ENCODE measurements around the gene MMP14. TPM values are rescaled to one million over a fixed set of nuclear protein-coding genes. Genes with fewer than 3 reads are reported as not detected.

MMP14 gene
- total RNA-seq, 1 experiment from 2014 or later = 94.4 TPM

DNA sequence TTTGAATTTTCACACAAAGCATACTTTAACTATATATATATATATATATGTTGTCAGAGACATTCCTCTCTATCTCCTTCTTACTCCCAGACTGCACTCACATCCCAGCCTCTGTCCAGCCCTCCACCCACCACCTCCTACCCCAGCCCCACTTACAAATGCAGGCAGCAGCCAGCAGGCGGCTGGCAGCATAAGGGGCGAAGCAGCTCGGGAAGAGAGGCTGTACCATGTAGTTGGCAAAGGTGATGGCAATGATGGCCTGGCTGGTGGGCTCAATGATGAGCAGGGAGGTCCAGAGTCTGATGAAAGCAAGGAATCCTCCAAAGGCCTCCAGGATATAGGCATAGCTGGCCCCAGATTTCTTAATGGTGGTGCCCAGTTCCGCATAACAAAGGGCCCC is 23.6 kb upstream of the MMP14 start:
- CTCF ChIA-PET = interaction anchor here (0.6 to 2.8 kb wide), 14 partner anchors 9 to 256 kb away, joined by 3 to 30 read pairs (median 4); partner anchors contain the start of gene OXA1L
- Mint-ChIP-seq H3K36me3 (no peaks in the 10 kb centered on the region), H3K27ac (no peak overlapping the region)

DNA sequence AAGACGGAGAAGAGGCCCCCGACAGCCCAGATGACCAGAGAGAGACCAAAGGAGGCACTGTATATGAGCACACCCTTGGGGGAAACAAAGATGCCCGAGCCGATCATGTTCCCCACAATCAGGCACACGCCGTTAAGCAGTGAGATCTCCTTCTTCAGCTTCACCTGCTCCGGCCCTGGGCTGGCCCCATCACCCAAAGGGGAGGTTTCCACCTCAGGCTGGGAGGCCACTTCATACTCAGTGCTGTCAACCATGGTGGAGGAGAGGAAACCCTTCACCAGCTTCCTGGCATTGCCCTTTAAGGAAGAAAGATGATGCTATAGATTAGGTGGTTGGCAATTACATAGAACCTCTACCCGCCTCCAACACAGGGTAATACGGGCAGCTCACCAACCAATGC is 23.2 kb upstream of the MMP14 start:
- POLR2A ChIA-PET = interaction anchor here (0.5 to 2.3 kb wide), 2 partner anchors 9 to 101 kb away, joined by 3 to 10 read pairs; no protein-coding TSS in a partner anchor

More for the DNA sequence above, 23.6 kb upstream of the MMP14 start:
- H3K27me3 Mint-ChIP-seq (ENCODE audit: low read depth) = no peaks in the 10 kb centered on the region
- TF ChIP-seq MYBL2 (CRISPR knock-in tag; IDR thresholded peaks at IDR 0.05) (no peak), ZBTB21 (CRISPR knock-in tag; IDR thresholded peaks at IDR 0.05; ENCODE audit: borderline replicate concordance) (no peak), EMX1 (CRISPR knock-in tag; IDR thresholded peaks at IDR 0.05) (no peak), NR1H2 (CRISPR knock-in tag; IDR thresholded peaks at IDR 0.05) (no peak), ZNF232 (CRISPR knock-in tag; IDR thresholded peaks at IDR 0.05) (no peak), GABPB1 (CRISPR knock-in tag; IDR thresholded peaks at IDR 0.05) (no peak)
- TF ChIP-seq, protein P1, sequence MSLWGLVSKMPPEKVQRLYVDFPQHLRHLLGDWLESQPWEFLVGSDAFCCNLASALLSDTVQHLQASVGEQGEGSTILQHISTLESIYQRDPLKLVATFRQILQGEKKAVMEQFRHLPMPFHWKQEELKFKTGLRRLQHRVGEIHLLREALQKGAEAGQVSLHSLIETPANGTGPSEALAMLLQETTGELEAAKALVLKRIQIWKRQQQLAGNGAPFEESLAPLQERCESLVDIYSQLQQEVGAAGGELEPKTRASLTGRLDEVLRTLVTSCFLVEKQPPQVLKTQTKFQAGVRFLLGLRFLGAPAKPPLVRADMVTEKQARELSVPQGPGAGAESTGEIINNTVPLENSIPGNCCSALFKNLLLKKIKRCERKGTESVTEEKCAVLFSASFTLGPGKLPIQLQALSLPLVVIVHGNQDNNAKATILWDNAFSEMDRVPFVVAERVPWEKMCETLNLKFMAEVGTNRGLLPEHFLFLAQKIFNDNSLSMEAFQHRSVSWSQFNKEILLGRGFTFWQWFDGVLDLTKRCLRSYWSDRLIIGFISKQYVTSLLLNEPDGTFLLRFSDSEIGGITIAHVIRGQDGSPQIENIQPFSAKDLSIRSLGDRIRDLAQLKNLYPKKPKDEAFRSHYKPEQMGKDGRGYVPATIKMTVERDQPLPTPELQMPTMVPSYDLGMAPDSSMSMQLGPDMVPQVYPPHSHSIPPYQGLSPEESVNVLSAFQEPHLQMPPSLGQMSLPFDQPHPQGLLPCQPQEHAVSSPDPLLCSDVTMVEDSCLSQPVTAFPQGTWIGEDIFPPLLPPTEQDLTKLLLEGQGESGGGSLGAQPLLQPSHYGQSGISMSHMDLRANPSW (CRISPR knock-in tag; conservative IDR thresholded peaks at IDR 0.05; ENCODE audit: low read depth) = no peak
- TF ChIP-seq, protein P2, sequence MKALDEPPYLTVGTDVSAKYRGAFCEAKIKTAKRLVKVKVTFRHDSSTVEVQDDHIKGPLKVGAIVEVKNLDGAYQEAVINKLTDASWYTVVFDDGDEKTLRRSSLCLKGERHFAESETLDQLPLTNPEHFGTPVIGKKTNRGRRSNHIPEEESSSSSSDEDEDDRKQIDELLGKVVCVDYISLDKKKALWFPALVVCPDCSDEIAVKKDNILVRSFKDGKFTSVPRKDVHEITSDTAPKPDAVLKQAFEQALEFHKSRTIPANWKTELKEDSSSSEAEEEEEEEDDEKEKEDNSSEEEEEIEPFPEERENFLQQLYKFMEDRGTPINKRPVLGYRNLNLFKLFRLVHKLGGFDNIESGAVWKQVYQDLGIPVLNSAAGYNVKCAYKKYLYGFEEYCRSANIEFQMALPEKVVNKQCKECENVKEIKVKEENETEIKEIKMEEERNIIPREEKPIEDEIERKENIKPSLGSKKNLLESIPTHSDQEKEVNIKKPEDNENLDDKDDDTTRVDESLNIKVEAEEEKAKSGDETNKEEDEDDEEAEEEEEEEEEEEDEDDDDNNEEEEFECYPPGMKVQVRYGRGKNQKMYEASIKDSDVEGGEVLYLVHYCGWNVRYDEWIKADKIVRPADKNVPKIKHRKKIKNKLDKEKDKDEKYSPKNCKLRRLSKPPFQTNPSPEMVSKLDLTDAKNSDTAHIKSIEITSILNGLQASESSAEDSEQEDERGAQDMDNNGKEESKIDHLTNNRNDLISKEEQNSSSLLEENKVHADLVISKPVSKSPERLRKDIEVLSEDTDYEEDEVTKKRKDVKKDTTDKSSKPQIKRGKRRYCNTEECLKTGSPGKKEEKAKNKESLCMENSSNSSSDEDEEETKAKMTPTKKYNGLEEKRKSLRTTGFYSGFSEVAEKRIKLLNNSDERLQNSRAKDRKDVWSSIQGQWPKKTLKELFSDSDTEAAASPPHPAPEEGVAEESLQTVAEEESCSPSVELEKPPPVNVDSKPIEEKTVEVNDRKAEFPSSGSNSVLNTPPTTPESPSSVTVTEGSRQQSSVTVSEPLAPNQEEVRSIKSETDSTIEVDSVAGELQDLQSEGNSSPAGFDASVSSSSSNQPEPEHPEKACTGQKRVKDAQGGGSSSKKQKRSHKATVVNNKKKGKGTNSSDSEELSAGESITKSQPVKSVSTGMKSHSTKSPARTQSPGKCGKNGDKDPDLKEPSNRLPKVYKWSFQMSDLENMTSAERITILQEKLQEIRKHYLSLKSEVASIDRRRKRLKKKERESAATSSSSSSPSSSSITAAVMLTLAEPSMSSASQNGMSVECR (CRISPR knock-in tag; IDR thresholded peaks at IDR 0.05; ENCODE audit: borderline replicate concordance) = no peak
- TF ChIP-seq, protein P3, sequence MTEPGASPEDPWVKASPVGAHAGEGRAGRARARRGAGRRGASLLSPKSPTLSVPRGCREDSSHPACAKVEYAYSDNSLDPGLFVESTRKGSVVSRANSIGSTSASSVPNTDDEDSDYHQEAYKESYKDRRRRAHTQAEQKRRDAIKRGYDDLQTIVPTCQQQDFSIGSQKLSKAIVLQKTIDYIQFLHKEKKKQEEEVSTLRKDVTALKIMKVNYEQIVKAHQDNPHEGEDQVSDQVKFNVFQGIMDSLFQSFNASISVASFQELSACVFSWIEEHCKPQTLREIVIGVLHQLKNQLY (CRISPR knock-in tag; IDR thresholded peaks at IDR 0.05) = no peak
- ATAC-seq = peak; percentile 87
- POLR2A ChIA-PET = interaction anchor here (0.5 to 2.3 kb wide), 2 partner anchors 9 to 102 kb away, joined by 3 to 10 read pairs; no protein-coding TSS in a partner anchor
- peak; percentile 43 for DNase-seq (ENCODE audit: low spot score)
- no peaks in the 10 kb centered on the region for H3K9me3 Mint-ChIP-seq
- H3K4me1 Mint-ChIP-seq = peaks cover 24% of the 10 kb centered on the region
- no peak overlapping the region for H3K4me3 Mint-ChIP-seq

More for the DNA sequence above, 23.2 kb upstream of the MMP14 start:
- H3K4me1 Mint-ChIP-seq = peaks cover 26% of the 10 kb centered on the region
- no peak for ATAC-seq
- no peak overlapping the region for H3K4me3 Mint-ChIP-seq
- no peaks in the 10 kb centered on the region for H3K27me3 Mint-ChIP-seq (ENCODE audit: low read depth)
- no peak overlapping the region for H3K27ac Mint-ChIP-seq
- TF ChIP-seq GTF2I (CRISPR knock-in tag; conservative IDR thresholded peaks at IDR 0.05) (no peak), KAT7 (CRISPR knock-in tag; IDR thresholded peaks at IDR 0.05; ENCODE audit: borderline replicate concordance) (no peak), IRF2 (CRISPR knock-in tag; IDR thresholded peaks at IDR 0.05; ENCODE audit: borderline replicate concordance, low read depth) (no peak)
- TF ChIP-seq, protein P4, sequence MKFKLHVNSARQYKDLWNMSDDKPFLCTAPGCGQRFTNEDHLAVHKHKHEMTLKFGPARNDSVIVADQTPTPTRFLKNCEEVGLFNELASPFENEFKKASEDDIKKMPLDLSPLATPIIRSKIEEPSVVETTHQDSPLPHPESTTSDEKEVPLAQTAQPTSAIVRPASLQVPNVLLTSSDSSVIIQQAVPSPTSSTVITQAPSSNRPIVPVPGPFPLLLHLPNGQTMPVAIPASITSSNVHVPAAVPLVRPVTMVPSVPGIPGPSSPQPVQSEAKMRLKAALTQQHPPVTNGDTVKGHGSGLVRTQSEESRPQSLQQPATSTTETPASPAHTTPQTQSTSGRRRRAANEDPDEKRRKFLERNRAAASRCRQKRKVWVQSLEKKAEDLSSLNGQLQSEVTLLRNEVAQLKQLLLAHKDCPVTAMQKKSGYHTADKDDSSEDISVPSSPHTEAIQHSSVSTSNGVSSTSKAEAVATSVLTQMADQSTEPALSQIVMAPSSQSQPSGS (CRISPR knock-in tag; IDR thresholded peaks at IDR 0.05; ENCODE audit: borderline replicate concordance, low read depth) = no peak
- TF ChIP-seq, protein P5, sequence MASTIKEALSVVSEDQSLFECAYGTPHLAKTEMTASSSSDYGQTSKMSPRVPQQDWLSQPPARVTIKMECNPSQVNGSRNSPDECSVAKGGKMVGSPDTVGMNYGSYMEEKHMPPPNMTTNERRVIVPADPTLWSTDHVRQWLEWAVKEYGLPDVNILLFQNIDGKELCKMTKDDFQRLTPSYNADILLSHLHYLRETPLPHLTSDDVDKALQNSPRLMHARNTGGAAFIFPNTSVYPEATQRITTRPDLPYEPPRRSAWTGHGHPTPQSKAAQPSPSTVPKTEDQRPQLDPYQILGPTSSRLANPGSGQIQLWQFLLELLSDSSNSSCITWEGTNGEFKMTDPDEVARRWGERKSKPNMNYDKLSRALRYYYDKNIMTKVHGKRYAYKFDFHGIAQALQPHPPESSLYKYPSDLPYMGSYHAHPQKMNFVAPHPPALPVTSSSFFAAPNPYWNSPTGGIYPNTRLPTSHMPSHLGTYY (CRISPR knock-in tag; IDR thresholded peaks at IDR 0.05) = no peak
- TF ChIP-seq, protein P6, sequence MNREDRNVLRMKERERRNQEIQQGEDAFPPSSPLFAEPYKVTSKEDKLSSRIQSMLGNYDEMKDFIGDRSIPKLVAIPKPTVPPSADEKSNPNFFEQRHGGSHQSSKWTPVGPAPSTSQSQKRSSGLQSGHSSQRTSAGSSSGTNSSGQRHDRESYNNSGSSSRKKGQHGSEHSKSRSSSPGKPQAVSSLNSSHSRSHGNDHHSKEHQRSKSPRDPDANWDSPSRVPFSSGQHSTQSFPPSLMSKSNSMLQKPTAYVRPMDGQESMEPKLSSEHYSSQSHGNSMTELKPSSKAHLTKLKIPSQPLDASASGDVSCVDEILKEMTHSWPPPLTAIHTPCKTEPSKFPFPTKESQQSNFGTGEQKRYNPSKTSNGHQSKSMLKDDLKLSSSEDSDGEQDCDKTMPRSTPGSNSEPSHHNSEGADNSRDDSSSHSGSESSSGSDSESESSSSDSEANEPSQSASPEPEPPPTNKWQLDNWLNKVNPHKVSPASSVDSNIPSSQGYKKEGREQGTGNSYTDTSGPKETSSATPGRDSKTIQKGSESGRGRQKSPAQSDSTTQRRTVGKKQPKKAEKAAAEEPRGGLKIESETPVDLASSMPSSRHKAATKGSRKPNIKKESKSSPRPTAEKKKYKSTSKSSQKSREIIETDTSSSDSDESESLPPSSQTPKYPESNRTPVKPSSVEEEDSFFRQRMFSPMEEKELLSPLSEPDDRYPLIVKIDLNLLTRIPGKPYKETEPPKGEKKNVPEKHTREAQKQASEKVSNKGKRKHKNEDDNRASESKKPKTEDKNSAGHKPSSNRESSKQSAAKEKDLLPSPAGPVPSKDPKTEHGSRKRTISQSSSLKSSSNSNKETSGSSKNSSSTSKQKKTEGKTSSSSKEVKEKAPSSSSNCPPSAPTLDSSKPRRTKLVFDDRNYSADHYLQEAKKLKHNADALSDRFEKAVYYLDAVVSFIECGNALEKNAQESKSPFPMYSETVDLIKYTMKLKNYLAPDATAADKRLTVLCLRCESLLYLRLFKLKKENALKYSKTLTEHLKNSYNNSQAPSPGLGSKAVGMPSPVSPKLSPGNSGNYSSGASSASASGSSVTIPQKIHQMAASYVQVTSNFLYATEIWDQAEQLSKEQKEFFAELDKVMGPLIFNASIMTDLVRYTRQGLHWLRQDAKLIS (CRISPR knock-in tag; IDR thresholded peaks at IDR 0.05; ENCODE audit: borderline replicate concordance) = no peak
- TF ChIP-seq, protein P7, sequence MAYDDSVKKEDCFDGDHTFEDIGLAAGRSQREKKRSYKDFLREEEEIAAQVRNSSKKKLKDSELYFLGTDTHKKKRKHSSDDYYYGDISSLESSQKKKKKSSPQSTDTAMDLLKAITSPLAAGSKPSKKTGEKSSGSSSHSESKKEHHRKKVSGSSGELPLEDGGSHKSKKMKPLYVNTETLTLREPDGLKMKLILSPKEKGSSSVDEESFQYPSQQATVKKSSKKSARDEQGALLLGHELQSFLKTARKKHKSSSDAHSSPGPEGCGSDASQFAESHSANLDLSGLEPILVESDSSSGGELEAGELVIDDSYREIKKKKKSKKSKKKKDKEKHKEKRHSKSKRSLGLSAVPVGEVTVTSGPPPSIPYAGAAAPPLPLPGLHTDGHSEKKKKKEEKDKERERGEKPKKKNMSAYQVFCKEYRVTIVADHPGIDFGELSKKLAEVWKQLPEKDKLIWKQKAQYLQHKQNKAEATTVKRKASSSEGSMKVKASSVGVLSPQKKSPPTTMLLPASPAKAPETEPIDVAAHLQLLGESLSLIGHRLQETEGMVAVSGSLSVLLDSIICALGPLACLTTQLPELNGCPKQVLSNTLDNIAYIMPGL (CRISPR knock-in tag; IDR thresholded peaks at IDR 0.05) = no peak
- no peaks in the 10 kb centered on the region for H3K36me3 Mint-ChIP-seq
- no peaks in the 10 kb centered on the region for H3K9me3 Mint-ChIP-seq
- CTCF ChIA-PET = interaction anchor here (0.6 to 2.8 kb wide), 13 partner anchors 9 to 256 kb away, joined by 3 to 30 read pairs (median 4); partner anchors contain the start of gene OXA1L
- no peak for DNase-seq (ENCODE audit: low spot score)

All from WTC11 (cell line).